HG03095 (cell line): ENCODE data around the gene IFRD2.
"Not testable (repeated sequence)": the region's sequence is repeated elsewhere in the genome, so short reads cannot be mapped to it uniquely, and the experiment has no call there.

ENCODE experiments used
- ATAC-seq: cut with Tn5 transposase; IDR thresholded peaks from one replicate; pipeline ENCODE4 v1.9.1; 2021; ENCODE audit warnings: moderate library complexity; ENCODE audit not compliant: unreplicated experiment

The IFRD2 gene

GRCh38 chr3:50286322-50287227, 5.7 kb downstream of the IFRD2 start:
- no peak for ATAC-seq

- not testable (repeated sequence) for ATAC-seq
Measured at GRCh38 chr3:50284121-50284520, 8.1 kb downstream of the IFRD2 start.

DNA sequence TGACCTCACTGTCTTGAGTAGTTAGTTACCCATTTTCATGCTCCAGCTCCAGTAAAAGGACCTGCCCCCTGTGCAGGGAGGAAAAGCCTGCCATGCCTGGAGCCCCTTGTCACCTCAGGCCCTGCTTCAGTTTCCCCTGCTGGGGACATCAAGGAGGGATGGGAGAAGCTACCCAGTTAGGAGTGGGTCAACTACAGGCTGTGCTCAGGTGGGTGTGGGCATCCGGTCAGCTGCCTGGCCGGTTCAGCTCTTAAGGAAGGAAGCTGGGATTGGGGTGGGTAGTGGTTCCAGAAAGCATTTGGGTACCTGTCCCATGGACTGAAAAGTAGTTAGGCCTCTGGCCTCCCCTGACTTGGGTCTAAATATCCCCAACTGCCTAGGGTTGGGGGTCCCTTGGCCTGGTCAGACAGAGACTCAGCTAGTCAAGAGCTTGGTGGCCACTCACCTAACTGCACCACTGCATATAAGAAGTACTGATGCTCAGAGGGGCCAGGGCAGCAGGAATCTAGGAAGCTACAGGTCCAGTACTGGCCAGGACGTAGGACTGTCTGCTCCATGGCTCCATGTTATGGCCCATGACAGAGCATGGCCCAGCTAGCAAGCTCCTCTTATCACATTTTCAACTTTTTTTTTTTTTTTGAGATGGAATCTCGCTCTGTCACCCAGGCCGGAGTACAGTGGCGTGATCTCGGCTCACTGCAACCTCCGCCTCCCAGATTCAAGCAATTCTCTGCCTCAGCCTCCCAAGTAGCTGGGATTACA, 12.8 kb downstream of the IFRD2 start:
- ATAC-seq, result no peak

- no peak for ATAC-seq
Measured at GRCh38 chr3:50278880-50279224, 13.4 kb downstream of the IFRD2 start, which contains the start of gene LSMEM2. Gene LSMEM2 (plus strand): TSS chr3:50279087. CDS start chr3:50279114, 27 bp downstream.

DNA sequence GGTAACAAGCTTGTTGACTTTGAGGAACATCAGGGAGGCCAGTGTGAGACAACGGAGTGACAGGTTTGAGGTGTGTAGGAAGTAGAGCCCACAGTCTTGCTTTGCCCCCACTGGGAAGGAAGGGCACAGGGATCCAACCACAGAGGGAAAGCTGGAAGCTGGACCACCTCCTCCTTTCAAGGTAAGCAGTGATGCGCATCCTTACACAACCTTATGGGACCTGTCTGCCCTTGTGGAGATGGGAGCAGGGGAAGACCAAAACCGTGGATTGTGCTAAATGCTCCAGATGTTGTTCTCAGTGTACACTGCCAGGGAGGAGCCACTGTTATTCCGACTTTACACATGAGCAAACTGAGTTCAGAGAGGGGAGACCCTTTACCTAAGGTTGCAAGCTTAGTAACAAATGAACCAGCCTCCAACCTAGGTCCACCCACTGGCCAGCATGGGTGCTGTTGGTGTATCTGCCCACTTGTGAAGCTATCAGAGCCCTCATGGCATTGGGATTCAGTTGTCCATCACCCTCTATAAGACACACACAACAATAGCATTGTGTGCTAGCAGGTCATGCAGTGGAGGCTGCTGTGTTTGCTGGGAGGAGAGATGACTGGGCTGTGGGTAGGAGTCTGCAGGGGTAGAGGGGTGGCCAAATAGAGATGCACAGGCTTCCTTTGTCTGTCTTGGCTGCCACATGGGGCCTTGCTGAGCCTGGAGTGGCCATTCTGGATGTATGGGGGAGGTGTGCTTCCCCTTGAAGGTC, 13.9 kb downstream of the IFRD2 start:
- ATAC-seq, result no peak

- no peak for ATAC-seq
Measured at GRCh38 chr3:50276762-50277101, 15.5 kb downstream of the IFRD2 start.

DNA sequence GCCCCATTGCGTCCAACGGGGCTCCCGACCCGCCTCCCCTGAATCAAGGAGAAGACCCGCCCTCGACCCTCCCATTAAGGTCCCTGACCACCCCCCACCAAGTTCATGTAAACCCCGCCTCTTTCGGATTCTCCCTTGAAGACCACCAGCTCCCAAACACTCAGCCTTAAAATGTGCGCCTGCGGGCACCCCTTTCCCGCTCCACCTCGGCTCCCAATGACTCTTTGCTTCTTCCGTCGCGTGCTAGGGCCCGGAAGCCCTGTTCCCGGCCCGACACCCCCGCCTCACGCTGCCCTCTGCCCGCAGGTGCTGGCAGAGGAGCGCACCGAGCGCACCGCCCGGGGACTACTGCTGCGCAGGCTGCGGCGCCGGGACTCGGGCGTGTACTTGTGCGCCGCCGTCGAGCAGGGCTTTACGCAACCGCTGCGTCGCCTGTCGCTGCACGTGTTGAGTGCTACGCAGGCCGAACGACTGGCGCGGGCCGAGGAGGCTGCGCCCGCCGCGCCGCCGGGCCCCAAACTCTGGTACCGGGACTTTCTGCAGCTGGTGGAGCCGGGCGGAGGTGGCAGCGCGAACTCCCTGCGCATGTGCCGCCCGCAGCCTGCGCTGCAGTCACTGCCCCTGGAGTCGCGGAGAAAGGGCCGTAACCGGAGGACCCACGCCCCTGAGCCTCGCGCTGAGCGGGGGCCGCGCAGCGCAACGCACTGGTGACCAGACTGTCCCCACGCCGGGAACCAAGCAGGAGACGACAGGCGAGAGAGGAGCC, 16.1 kb downstream of the IFRD2 start:
- ATAC-seq, result no peak

DNA sequence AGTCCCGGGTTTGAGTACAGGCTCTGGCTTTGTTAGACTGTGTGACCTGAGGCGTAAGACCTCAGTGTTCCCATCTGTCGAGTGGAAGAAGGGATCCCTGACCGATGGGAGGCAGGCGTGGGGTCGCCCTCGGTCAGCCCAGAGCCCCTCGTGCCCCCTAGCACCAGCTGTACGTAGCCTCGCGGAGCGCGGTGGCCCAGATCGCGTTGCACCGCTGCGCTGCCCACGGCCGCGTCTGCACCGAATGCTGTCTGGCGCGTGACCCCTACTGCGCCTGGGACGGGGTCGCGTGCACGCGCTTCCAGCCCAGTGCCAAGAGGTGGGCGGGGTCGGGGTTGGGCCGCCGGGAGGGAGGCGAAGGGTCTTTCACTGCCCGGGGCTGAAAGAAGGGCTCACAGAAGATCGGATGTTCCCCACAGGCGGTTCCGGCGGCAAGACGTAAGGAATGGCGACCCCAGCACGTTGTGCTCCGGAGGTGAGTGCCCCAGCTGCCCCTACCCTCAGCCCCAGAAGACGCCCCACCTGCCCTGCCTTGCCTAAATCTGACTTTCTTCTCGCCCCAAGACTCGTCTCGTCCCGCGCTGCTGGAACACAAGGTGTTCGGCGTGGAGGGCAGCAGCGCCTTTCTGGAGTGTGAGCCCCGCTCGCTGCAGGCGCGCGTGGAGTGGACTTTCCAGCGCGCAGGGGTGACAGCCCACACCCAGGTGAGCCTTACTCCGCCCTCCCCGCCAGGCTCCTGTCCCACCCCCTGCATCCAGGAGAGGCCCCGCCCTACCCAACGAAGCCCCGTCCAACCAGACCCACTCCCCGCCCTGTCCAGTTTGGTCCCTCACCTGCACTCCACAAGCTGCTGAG, 16.9 kb downstream of the IFRD2 start:
- no peak for ATAC-seq

DNA sequence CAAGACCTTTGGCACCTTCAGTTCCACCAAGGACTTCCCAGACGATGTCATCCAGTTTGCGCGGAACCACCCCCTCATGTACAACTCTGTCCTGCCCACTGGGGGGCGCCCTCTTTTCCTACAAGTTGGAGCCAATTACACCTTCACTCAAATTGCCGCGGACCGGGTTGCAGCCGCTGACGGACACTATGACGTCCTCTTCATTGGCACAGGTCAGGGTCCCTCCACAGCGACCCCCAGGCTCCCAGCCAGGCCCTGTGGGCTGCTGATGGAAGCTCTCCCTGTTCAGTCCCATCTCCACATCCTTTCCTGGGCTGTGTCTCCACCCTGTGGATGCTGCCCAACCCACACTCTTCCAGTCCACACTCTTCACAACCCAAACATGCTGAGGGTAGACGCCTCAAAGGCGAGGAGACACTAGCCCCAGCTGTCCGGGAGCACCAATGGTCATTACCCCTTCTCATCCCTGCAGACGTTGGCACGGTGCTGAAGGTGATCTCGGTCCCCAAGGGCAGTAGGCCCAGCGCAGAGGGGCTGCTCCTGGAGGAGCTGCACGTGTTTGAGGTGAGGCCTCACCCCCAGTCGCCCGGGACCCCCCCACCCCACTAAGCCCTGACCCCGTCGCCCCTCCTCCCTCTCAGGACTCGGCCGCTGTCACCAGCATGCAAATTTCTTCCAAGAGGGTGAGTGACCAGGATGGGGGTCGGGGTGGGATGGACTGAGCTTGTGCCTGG, 17.7 kb downstream of the IFRD2 start:
- ATAC-seq, result no peak

DNA sequence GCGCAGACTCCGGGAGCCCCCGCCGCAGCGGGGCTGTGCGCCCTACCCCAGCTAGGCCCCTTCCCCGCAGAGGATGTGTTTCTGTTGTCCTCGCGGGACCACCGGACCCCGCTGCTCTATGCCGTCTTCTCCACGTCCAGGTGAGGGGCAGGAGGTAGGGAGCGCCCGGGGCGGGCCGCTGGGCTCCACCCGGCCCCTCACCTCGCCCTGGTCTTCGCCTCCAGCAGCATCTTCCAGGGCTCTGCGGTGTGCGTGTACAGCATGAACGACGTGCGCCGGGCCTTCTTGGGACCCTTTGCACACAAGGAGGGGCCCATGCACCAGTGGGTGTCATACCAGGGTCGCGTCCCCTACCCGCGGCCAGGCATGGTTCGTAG, 18.6 kb downstream of the IFRD2 start:
- no peak for ATAC-seq

DNA sequence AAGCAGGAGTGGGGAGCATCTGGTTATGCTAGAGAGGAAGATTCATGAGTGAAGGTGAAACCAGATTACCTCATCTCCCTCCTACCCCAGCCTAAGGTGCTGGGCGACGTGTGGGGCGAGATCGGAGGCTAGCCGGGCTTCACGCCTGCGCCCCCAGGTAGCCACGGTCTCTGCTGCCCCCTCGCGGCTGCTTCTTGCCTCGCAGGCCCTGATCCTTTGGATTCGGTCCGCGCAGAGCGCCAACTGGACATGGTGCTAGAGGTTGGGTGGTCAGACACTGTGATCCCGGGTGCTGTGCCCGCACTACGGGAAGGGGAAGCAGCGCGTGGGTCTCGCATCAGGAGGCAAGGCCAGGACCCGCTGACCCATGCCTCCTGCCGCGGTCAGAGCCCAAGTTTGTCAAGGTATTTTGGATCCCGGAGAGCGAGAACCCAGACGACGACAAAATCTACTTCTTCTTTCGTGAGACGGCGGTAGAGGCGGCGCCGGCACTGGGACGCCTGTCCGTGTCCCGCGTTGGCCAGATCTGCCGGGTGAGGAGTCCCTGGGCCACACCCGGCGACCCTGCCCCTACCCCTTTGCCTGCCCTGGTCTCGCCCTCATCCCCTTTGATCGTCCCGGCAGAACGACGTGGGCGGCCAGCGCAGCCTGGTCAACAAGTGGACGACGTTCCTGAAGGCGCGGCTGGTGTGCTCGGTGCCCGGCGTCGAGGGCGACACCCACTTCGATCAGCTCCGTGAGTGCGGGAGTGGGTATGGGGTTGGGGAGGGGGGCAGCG, 19.1 kb downstream of the IFRD2 start:
- ATAC-seq, result peak; percentile 81

DNA sequence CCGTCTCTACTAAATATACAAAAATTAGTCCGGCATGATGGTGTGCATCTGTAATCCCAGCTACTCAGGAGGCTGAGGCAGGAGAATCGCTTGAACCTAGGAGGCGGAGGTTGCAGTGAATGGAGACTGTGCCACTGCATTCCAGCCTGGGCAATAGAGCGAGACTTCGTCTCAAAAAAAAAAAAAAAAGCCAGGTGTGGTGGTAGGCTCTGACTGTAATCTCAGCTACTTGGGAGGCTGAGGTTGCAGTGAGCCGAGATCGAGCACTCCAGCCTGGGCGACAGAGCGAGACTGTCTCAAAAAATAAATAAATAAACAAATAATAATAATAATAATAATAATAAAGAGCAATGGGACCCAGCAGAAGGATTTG, 19.7 kb downstream of the IFRD2 start:
- not testable (repeated sequence) for ATAC-seq

DNA sequence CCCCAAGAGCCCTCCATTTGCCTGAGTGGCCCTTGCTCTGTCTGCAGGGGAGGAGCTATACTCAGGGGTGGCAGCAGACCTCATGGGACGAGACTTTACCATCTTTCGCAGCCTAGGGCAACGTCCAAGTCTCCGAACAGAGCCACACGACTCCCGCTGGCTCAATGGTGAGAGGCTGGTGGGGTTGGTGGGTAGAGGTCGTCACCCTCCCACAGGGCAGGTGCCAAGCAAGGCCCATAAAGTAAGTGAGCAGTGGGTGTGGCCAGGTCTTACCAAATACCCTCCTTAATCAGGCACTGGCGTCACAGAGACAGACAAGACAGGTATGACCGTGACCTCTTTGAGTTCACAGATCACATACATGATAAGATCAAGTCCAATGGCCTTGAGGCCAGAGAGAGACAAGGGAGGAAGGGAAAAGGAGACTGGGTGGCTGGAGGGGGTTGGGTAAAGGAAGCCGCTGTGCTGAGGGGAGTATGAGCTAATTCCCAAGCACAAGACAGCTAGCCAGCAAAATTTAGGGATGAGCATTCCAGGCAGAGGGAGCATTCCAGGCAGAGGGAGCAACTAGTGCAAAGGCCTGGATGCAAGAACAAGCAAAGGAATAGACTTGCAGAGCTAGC, 20.8 kb downstream of the IFRD2 start:
- no peak for ATAC-seq

DNA sequence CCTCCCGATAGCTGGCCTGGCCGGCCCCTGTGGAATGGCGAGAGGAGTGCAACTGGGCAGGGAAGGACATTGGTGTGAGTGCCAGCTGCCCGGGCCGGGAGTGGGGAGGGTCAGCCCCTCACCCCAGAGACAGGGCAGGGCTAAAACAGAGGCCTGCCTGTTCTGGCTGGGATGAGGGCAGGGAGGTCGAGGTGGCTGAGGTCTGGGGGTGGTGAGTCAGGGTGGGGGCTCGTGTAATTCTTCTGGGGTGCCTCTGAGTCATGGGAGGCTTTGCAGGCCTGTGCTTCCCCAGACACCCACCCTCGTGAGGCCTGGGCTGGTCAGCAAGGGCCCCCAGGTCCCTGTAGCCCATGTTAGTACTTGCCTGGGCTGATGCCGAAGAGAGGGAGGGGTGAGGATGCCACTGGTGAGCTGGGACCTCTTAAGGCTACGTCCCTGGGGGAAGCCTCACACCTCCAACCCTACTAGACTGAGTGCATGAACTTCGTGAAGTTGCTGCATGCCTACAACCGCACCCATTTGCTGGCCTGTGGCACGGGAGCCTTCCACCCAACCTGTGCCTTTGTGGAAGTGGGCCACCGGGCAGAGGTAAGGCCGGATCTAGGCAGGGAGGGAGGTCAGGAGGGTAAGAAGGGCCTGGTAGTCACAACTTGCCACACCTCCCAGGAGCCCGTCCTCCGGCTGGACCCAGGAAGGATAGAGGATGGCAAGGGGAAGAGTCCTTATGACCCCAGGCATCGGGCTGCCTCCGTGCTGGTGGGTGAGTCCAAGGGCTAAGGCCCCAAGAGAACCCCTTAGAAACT, 21.6 kb downstream of the IFRD2 start:
- no peak for ATAC-seq

DNA sequence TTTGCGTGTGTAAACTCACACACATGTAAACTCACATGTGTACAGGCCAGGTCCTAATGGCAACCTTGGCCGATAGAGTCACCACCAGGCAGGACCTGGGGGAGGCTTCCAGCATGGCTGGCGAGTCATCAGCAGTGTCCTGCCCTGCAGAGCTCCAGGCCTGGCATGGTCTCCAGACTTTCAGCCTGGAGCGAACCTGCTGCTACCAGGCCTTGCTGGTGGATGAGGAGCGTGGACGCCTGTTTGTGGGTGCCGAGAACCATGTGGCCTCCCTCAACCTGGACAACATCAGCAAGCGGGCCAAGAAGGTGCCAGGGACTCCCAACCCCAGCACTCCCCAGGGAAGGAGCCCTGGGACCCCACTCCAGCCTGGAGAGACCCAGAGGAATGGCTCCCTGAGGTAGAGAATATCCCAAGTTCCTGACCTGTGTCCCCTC, 22.2 kb downstream of the IFRD2 start:
- no peak for ATAC-seq

GRCh38 chr3:50269460-50269859, 22.8 kb downstream of the IFRD2 start:
- no peak for ATAC-seq
